Activated CD4-positive, alpha-beta T cell treated with anti-CD3 and anti-CD28 coated beads, Interleukin-2, amount 10 ng/mL, durations not matched to agents 24 days and 14 days (primary cell): Measurements from ENCODE around the gene RAB9B. TPM values are rescaled to one million over a fixed set of nuclear protein-coding genes. Genes with fewer than 3 reads are reported as not detected.
"Not testable (repeated sequence)": the region's sequence is repeated elsewhere in the genome, so short reads cannot be mapped to it uniquely, and the experiment has no call there.

Source experiments
- DNase-seq: peaks from one replicate; pipeline ENCODE4 v3.0.0; 2022
- H3K27ac Mint-ChIP-seq: one replicate; pipeline ENCODE4 v1.8.0; 2022; ENCODE audit warnings: mild to moderate bottlenecking, mixed read lengths
- H3K27me3 Mint-ChIP-seq: one replicate; pipeline ENCODE4 v1.8.0; 2022; ENCODE audit warnings: mixed read lengths
- H3K36me3 Mint-ChIP-seq: one replicate; pipeline ENCODE4 v1.8.0; 2022; ENCODE audit warnings: low read depth, mild to moderate bottlenecking, mixed read lengths
- H3K4me1 Mint-ChIP-seq: one replicate; pipeline ENCODE4 v1.8.0; 2021; ENCODE audit warnings: mixed read lengths
- H3K4me3 Mint-ChIP-seq: one replicate; pipeline ENCODE4 v1.8.0; 2022; ENCODE audit warnings: mild to moderate bottlenecking, moderate library complexity, mixed read lengths
- H3K9me3 Mint-ChIP-seq: one replicate; pipeline ENCODE4 v1.8.0; 2021; ENCODE audit warnings: mixed read lengths
- intact Hi-C: fragments of 100-400 bp; cut with micrococcal nuclease; formaldehyde crosslinking; loops from one replicate; pipeline ENCODE4 v1.15.1; 2023
- total RNA-seq: library from RNA; stranded (reverse); gene quantifications from 2 replicates; pipeline ENCODE4 v1.2.3, GENCODE V29; 2022

The RAB9B gene
- total RNA-seq, 1 donor from 2014 or later: 0.35 TPM

GRCh38 chrX:103830848-103831247 lies 1.2 kb downstream of the RAB9B start:
- peak overlapping the region; percentile 12 for H3K4me3 Mint-ChIP-seq
- intact Hi-C loops: loop anchor here (5.0 kb wide), 1 partner anchor 144 kb away; the partner anchor contains the start of gene MORF4L2
- H3K27ac Mint-ChIP-seq: no peak overlapping the region
- peaks cover 5% of the 10 kb centered on the region for H3K4me1 Mint-ChIP-seq
- peaks cover 15% of the 10 kb centered on the region for H3K27me3 Mint-ChIP-seq
- no peak for DNase-seq
- H3K36me3 Mint-ChIP-seq: no peaks in the 10 kb centered on the region
- H3K9me3 Mint-ChIP-seq: no peaks in the 10 kb centered on the region

- no peaks in the 10 kb centered on the region for H3K36me3 Mint-ChIP-seq
Measured at GRCh38 chrX:103828529-103828928, 3.5 kb downstream of the RAB9B start.

GRCh38 chrX:103825881-103826280 lies 6.2 kb downstream of the RAB9B start:
- no peak overlapping the region for H3K4me3 Mint-ChIP-seq
- no peaks in the 10 kb centered on the region for H3K9me3 Mint-ChIP-seq
- no peak for DNase-seq
- H3K27me3 Mint-ChIP-seq: peaks cover 3% of the 10 kb centered on the region
- peaks cover 6% of the 10 kb centered on the region for H3K4me1 Mint-ChIP-seq
- no peaks in the 10 kb centered on the region for H3K36me3 Mint-ChIP-seq
- H3K27ac Mint-ChIP-seq: no peak overlapping the region
- intact Hi-C loops: no loop called here

More at GRCh38 chrX:103828529-103828928, 3.5 kb downstream of the RAB9B start:
- no peak overlapping the region for H3K4me3 Mint-ChIP-seq
- peaks cover 8% of the 10 kb centered on the region for H3K4me1 Mint-ChIP-seq
- no peaks in the 10 kb centered on the region for H3K9me3 Mint-ChIP-seq
- no peak overlapping the region for H3K27ac Mint-ChIP-seq
- intact Hi-C loops: no loop called here
- peaks cover 11% of the 10 kb centered on the region for H3K27me3 Mint-ChIP-seq
- no peak for DNase-seq

GRCh38 chrX:103823591-103823990 lies 8.5 kb downstream of the RAB9B start:
- Mint-ChIP-seq H3K4me3 (no peak overlapping the region), H3K27ac (no peak overlapping the region), H3K36me3 (no peaks in the 10 kb centered on the region), H3K27me3 (no peaks in the 10 kb centered on the region), H3K4me1 (peaks cover 4% of the 10 kb centered on the region), H3K9me3 (no peaks in the 10 kb centered on the region)
- DNase-seq: no peak
- intact Hi-C loops: no loop called here

GRCh38 chrX:103820802-103821201 lies 11.3 kb downstream of the RAB9B start:
- H3K4me1 Mint-ChIP-seq, H3K9me3 Mint-ChIP-seq, H3K36me3 Mint-ChIP-seq, H3K27ac Mint-ChIP-seq, H3K4me3 Mint-ChIP-seq, H3K27me3 Mint-ChIP-seq, DNase-seq, intact Hi-C loops: not testable (repeated sequence)

GRCh38 chrX:103818842-103819619 lies 13.0 kb downstream of the RAB9B start:
- H3K4me3 Mint-ChIP-seq: no peak overlapping the region
- DNase-seq: no peak
- H3K27ac Mint-ChIP-seq: no peak overlapping the region
- no peaks in the 10 kb centered on the region for H3K4me1 Mint-ChIP-seq
- no peaks in the 10 kb centered on the region for H3K36me3 Mint-ChIP-seq
- peaks cover 12% of the 10 kb centered on the region for H3K27me3 Mint-ChIP-seq
- H3K9me3 Mint-ChIP-seq: no peaks in the 10 kb centered on the region
- intact Hi-C loops: no loop called here

GRCh38 chrX:103817502-103817901 lies 14.6 kb downstream of the RAB9B start:
- no peaks in the 10 kb centered on the region for H3K36me3 Mint-ChIP-seq
- H3K27me3 Mint-ChIP-seq: peaks cover 16% of the 10 kb centered on the region
- H3K4me3 Mint-ChIP-seq: no peak overlapping the region
- intact Hi-C loops: loop anchor here (1.0 kb wide), 3 partner anchors 106 to 284 kb away; no protein-coding TSS in a partner anchor
- no peaks in the 10 kb centered on the region for H3K9me3 Mint-ChIP-seq
- peak; percentile 79 for DNase-seq
- H3K27ac Mint-ChIP-seq: no peak overlapping the region
- no peaks in the 10 kb centered on the region for H3K4me1 Mint-ChIP-seq

GRCh38 chrX:103817101-103817500 lies 15.0 kb downstream of the RAB9B start:
- H3K4me3 Mint-ChIP-seq, H3K9me3 Mint-ChIP-seq, H3K27ac Mint-ChIP-seq, DNase-seq, H3K36me3 Mint-ChIP-seq, H3K4me1 Mint-ChIP-seq: not testable (repeated sequence)
- peaks cover 16% of the 10 kb centered on the region for H3K27me3 Mint-ChIP-seq
- intact Hi-C loops: loop anchor here (1.0 kb wide), 3 partner anchors 106 to 284 kb away; no protein-coding TSS in a partner anchor

GRCh38 chrX:103811858-103812257 lies 20.2 kb downstream of the RAB9B start:
- Mint-ChIP-seq H3K36me3 (no peaks in the 10 kb centered on the region), H3K27me3 (peaks cover 16% of the 10 kb centered on the region), H3K27ac (no peak overlapping the region), H3K4me1 (peaks cover 6% of the 10 kb centered on the region), H3K4me3 (no peak overlapping the region), H3K9me3 (no peaks in the 10 kb centered on the region)
- no peak for DNase-seq
- intact Hi-C loops: no loop called here

- no peak for DNase-seq
- intact Hi-C loops: no loop called here
- Mint-ChIP-seq H3K9me3 (peaks cover 5% of the 10 kb centered on the region), H3K4me1 (peaks cover 10% of the 10 kb centered on the region), H3K4me3 (no peak overlapping the region), H3K27me3 (peaks cover 3% of the 10 kb centered on the region), H3K36me3 (no peaks in the 10 kb centered on the region), H3K27ac (no peak overlapping the region)
Measured at GRCh38 chrX:103806862-103807474, 25.1 kb downstream of the RAB9B start.

- Mint-ChIP-seq H3K4me3 (no peak overlapping the region), H3K36me3 (no peaks in the 10 kb centered on the region), H3K4me1 (peaks cover 10% of the 10 kb centered on the region), H3K27me3 (peaks cover 3% of the 10 kb centered on the region), H3K27ac (no peak overlapping the region), H3K9me3 (peaks cover 5% of the 10 kb centered on the region)
- intact Hi-C loops: no loop called here
- DNase-seq: no peak
Measured at GRCh38 chrX:103805860-103806259, 26.2 kb downstream of the RAB9B start.

- Mint-ChIP-seq H3K9me3 (no peaks in the 10 kb centered on the region), H3K4me1 (peaks cover 7% of the 10 kb centered on the region), H3K27me3 (peaks cover 3% of the 10 kb centered on the region), H3K36me3 (no peaks in the 10 kb centered on the region), H3K27ac (no peak overlapping the region), H3K4me3 (no peak overlapping the region)
- DNase-seq: no peak
- intact Hi-C loops: no loop called here
Measured at GRCh38 chrX:103800318-103800717, 31.7 kb downstream of the RAB9B start.

GRCh38 chrX:103797691-103798090 lies 34.4 kb downstream of the RAB9B start:
- no peak overlapping the region for H3K4me3 Mint-ChIP-seq
- H3K36me3 Mint-ChIP-seq: no peaks in the 10 kb centered on the region
- peaks cover 7% of the 10 kb centered on the region for H3K4me1 Mint-ChIP-seq
- H3K27ac Mint-ChIP-seq: no peak overlapping the region
- no peak for DNase-seq
- H3K27me3 Mint-ChIP-seq: peaks cover 5% of the 10 kb centered on the region
- no peaks in the 10 kb centered on the region for H3K9me3 Mint-ChIP-seq
- intact Hi-C loops: no loop called here

GRCh38 chrX:103794119-103794518 lies 37.9 kb downstream of the RAB9B start:
- no peaks in the 10 kb centered on the region for H3K4me1 Mint-ChIP-seq
- no peak for DNase-seq
- H3K9me3 Mint-ChIP-seq: no peaks in the 10 kb centered on the region
- H3K27ac Mint-ChIP-seq: no peak overlapping the region
- H3K36me3 Mint-ChIP-seq: no peaks in the 10 kb centered on the region
- peaks cover 7% of the 10 kb centered on the region for H3K27me3 Mint-ChIP-seq
- intact Hi-C loops: no loop called here
- H3K4me3 Mint-ChIP-seq: no peak overlapping the region
